AG09309 (cell line): ENCODE results near the gene SQSTM1.

Source experiments
- DNase-seq: peaks from one replicate; pipeline ENCODE4 v3.0.0-alpha.2; 2010; ENCODE audit warnings: low read depth
- H3K4me3 ChIP-seq: 2 replicates; pipeline ENCODE4 v1.5.1; 2011; ENCODE audit warnings: mild to moderate bottlenecking, low read depth, low read length, moderate library complexity; ENCODE audit not compliant: control insufficient read depth
- CTCF ChIP-seq: IDR thresholded peaks from 2 replicates; pipeline ENCODE4 v1.5.1; 2011; ENCODE audit warnings: mild to moderate bottlenecking, low read depth, low read length, inconsistent platforms; ENCODE audit not compliant: insufficient read depth, control insufficient read depth; ENCODE audit errors: missing control alignments

Gene SQSTM1

GRCh38 chr5:179887095-179887494 lies 66.4 kb downstream of the SQSTM1 start:
- no peak for DNase-seq
- no peak for TF ChIP-seq CTCF
- H3K4me3 ChIP-seq = no peak overlapping the region
